Caco-2 (cell line): ENCODE measurements around the gene ARHGEF16. TPM values are rescaled to one million over a fixed set of nuclear protein-coding genes. Genes with fewer than 3 reads are reported as not detected.

Experiments used
- BruUV-seq: library from RNA; stranded (reverse); fragments of 400-500 nt; replicated peaks from 2 replicates; lab custom pipeline; 2021; lab: Mats Ljungman, UMichigan
- CTCF ChIA-PET: fragments of 300-600 bp; sonication (Branson Sonifier 250); formaldehyde crosslinking; loops from one replicate; lab custom pipeline; 2022; ENCODE audit warnings: antibody characterized with exemption; lab: Charles Lee
- POLR2A ChIA-PET: fragments of 300-600 bp; sonication (Branson Sonifier 250); formaldehyde crosslinking; loops from one replicate; lab custom pipeline; 2022; ENCODE audit warnings: antibody characterized with exemption; lab: Charles Lee
- DNase-seq, 2 experiments: peaks; one replicate each; pipeline versions ENCODE4 v3.0.0 to v3.0.0-alpha.2; 2020 to 2022
- H3K27me3 ChIP-seq: replicated peaks from 2 replicates; pipeline ENCODE4 v1.6.0; 2011; ENCODE audit warnings: low read length; ENCODE audit not compliant: control insufficient read depth, insufficient read depth
- H3K36me3 ChIP-seq: 2 replicates; pipeline ENCODE4 v1.5.1; 2011; ENCODE audit warnings: low read length; ENCODE audit not compliant: control insufficient read depth, insufficient read depth
- H3K4me1 ChIP-seq: fragments of 250-450 bp; sonication (Bioruptor Pico); 2 replicates; pipeline ENCODE4 v1.5.1; 2020; ENCODE audit warnings: mild to moderate bottlenecking
- H3K4me3 ChIP-seq: 2 replicates; pipeline ENCODE4 v1.5.1; 2011; ENCODE audit warnings: low read depth, mild to moderate bottlenecking, control low read depth, low read length
- H3K9me3 ChIP-seq: fragments of 250-450 bp; sonication (Bioruptor Pico); 2 replicates; pipeline ENCODE4 v1.5.1; 2020; ENCODE audit warnings: mild to moderate bottlenecking, moderate library complexity
- H3K27ac Mint-ChIP-seq: one replicate; pipeline ENCODE4 v1.8.0; 2022; ENCODE audit warnings: mixed read lengths; ENCODE audit not compliant: unreplicated experiment
- H3K27me3 Mint-ChIP-seq: one replicate; pipeline ENCODE4 v1.8.0; 2022; ENCODE audit warnings: mixed read lengths; ENCODE audit not compliant: insufficient read depth, unreplicated experiment
- H3K36me3 Mint-ChIP-seq: one replicate; pipeline ENCODE4 v1.8.0; 2022; ENCODE audit warnings: mild to moderate bottlenecking, mixed read lengths; ENCODE audit not compliant: insufficient read depth, unreplicated experiment
- H3K4me1 Mint-ChIP-seq: one replicate; pipeline ENCODE4 v1.8.0; 2022; ENCODE audit warnings: low read depth, mixed read lengths; ENCODE audit not compliant: unreplicated experiment
- H3K4me3 Mint-ChIP-seq: one replicate; pipeline ENCODE4 v1.8.0; 2022; ENCODE audit warnings: mild to moderate bottlenecking, moderate library complexity, mixed read lengths; ENCODE audit not compliant: unreplicated experiment
- H3K9me3 Mint-ChIP-seq: one replicate; pipeline ENCODE4 v1.8.0; 2022; ENCODE audit warnings: mixed read lengths; ENCODE audit not compliant: unreplicated experiment
- intact Hi-C: fragments of 100-400 bp; cut with micrococcal nuclease; formaldehyde crosslinking; loops from one replicate; pipeline ENCODE4 v1.10.0; 2022; ENCODE audit not compliant: unreplicated experiment
- total RNA-seq: library from RNA; stranded (reverse); gene quantifications from 2 replicates; pipeline ENCODE4 v1.2.3, GENCODE V29; 2022
- TF ChIP-seq, protein P1 (sequence below), 2 experiments: fragments of 200-600 bp in 1 of 2; IDR thresholded peaks; 1 replicate in 1 of 2; 2 replicates in 1 of 2; pipeline versions ENCODE4 v1.5.1 to v1.8.0; 2011 to 2022; ENCODE audit warnings: antibody characterized with exemption in 1 of 2, control low read depth in 1 of 2, inconsistent platforms in 1 of 2, low read depth in 1 of 2, low read length in 1 of 2, mild to moderate bottlenecking in 1 of 2, moderate library complexity in 1 of 2; ENCODE audit not compliant: insufficient read depth in 1 of 2, severe bottlenecking in 1 of 2, unreplicated experiment in 1 of 2

The ARHGEF16 gene
- total RNA-seq, 1 experiment from 2014 or later, result 40.6 TPM

DNA sequence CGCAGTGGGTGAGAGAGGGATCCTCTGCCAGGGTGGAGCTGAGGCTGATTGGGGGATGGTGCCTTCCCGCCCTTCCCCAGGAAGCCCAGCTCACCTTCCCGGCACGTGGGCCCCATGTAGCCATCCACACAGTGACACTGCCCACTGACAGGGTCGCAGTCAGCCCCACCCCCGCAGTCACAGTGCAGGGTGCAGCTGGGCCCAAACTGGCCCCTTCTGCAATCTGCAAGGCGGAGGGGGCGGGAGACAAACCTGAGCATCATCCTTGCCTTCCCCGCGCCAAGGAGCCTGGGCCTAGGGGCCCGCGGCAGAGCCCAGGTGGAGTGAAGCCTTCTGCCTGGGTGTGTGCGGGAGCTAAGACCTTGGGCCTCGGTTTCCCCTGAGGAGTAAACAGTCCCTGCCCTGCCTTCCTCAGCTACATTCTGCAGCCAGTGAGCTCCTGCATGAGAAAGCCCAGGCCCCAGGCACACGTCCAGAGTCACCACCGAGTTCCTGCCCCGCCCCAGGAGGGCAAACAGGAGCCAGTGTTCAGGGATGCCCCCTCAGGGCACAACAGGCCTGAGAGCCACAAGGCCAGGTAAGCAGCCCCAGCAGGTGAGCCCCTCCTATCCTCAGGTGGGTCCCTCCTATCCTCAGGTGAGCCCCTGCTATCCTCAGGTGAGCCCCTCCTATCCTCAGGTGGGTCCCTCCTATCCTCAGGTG, 38.2 kb downstream of the ARHGEF16 start:
- TF ChIP-seq, protein P1, sequence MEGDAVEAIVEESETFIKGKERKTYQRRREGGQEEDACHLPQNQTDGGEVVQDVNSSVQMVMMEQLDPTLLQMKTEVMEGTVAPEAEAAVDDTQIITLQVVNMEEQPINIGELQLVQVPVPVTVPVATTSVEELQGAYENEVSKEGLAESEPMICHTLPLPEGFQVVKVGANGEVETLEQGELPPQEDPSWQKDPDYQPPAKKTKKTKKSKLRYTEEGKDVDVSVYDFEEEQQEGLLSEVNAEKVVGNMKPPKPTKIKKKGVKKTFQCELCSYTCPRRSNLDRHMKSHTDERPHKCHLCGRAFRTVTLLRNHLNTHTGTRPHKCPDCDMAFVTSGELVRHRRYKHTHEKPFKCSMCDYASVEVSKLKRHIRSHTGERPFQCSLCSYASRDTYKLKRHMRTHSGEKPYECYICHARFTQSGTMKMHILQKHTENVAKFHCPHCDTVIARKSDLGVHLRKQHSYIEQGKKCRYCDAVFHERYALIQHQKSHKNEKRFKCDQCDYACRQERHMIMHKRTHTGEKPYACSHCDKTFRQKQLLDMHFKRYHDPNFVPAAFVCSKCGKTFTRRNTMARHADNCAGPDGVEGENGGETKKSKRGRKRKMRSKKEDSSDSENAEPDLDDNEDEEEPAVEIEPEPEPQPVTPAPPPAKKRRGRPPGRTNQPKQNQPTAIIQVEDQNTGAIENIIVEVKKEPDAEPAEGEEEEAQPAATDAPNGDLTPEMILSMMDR (IDR thresholded peaks at IDR 0.05; ENCODE audit: insufficient read depth in 1 of 2, low read depth in 1 of 2, low read length in 1 of 2, severe bottlenecking in 1 of 2, unreplicated experiment in 1 of 2), result no peak
- Mint-ChIP-seq H3K36me3 (peaks cover 7% of the 10 kb centered on the region), H3K9me3 (peaks cover 11% of the 10 kb centered on the region), H3K4me1 (no peaks in the 10 kb centered on the region), H3K27ac (no peak overlapping the region), H3K27me3 (no peaks in the 10 kb centered on the region), H3K4me3 (no peak overlapping the region)
- no TSS peak for BruUV-seq
- H3K4me3 ChIP-seq, result no peak overlapping the region
- CTCF ChIA-PET, result interaction anchor here (1.1 kb wide), 2 partner anchors 40 to 126 kb away, joined by 3 to 6 read pairs; no protein-coding TSS in a partner anchor
- no peak for DNase-seq
- no peaks in the 10 kb centered on the region for H3K4me1 ChIP-seq
- H3K27me3 ChIP-seq, result no peaks in the 10 kb centered on the region
- H3K36me3 ChIP-seq, result no peaks in the 10 kb centered on the region
- intact Hi-C loops, result no loop called here
- H3K9me3 ChIP-seq, result no peaks in the 10 kb centered on the region
- POLR2A ChIA-PET, result no interaction called here

DNA sequence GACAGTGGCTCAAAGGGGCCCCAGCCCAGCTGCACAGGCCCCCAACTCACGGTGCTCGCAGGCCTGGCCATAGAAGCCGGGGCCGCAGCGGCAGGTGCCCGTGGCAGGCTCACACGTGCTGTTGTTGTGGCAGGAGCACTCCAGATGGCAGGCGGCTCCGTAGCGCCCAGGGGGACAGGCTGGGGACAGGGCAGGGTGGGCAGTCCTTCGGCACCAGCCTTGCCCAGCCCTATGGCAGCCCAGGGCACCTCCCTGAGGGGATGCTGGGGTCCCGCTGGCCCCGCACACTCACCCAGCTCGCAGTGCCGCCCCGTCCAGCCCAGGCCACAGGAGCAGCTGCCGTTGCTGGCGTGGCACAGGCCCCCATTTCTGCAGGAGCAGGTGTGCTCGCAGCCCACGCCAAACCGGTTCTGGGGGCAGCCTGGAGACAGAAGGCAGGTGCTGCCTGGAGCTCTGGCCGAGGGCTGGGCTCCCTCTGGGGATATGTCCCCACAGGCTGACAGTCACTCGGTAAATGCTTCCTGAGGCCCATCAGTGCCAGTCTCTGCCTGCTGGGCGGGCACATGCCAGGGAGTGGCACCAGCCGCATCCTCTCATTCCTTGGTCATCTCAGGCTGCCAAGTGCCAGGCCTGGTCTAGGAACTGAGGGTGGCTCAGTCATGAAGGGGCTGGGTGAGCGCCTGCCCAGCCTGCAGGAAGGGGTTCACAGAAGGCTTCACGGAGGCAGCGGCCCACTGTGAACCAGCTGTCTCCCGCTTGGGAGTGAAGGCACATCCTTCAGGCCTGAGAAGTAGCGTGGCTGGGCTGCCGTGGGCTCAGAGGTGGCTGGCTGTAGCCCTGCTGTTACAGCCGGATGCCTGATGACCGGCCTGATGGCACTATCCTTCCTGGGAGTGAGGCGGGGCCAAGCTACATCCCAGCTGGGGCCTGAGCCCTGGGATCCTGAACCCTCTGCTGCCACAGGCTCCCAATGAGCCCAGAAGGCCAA, 40.1 kb downstream of the ARHGEF16 start:
- Histone ChIP-seq H3K27me3 (no peaks in the 10 kb centered on the region), H3K9me3 (no peaks in the 10 kb centered on the region), H3K4me3 (no peak overlapping the region), H3K36me3 (no peaks in the 10 kb centered on the region), H3K4me1 (no peaks in the 10 kb centered on the region)
- Mint-ChIP-seq H3K27me3 (no peaks in the 10 kb centered on the region), H3K4me3 (no peak overlapping the region), H3K9me3 (no peaks in the 10 kb centered on the region), H3K4me1 (no peaks in the 10 kb centered on the region), H3K36me3 (peaks cover 7% of the 10 kb centered on the region), H3K27ac (no peak overlapping the region)
- BruUV-seq, result no TSS peak
- TF ChIP-seq, protein P1 (IDR thresholded peaks at IDR 0.05; ENCODE audit: insufficient read depth in 1 of 2, low read depth in 1 of 2, low read length in 1 of 2, severe bottlenecking in 1 of 2, unreplicated experiment in 1 of 2), result no peak
- DNase-seq, result no peak
- CTCF ChIA-PET, result no interaction called here
- intact Hi-C loops, result no loop called here
- POLR2A ChIA-PET, result no interaction called here
